Muscle layer of duodenum (tissue), 2 donors: Measurements from ENCODE around the gene POLD2.
"Not testable (repeated sequence)": the region's sequence is repeated elsewhere in the genome, so short reads cannot be mapped to it uniquely, and the experiment has no call there.

ENCODE experiments used
- H3K27ac ChIP-seq: one replicate; pipeline ENCODE4 v1.7.0; 2013; ENCODE audit warnings: mild to moderate bottlenecking, low read length
- H3K27me3 ChIP-seq: one replicate; pipeline ENCODE4 v1.7.0; 2013; ENCODE audit warnings: low read depth, mild to moderate bottlenecking, control low read depth, low read length
- H3K36me3 ChIP-seq, 2 donors: one replicate each; pipeline ENCODE4 v1.7.0; 2013; ENCODE audit warnings: low read length in 2 of 2, control low read depth in 1 of 2, mild to moderate bottlenecking in 1 of 2; ENCODE audit not compliant: insufficient read depth in 2 of 2, control insufficient read depth in 1 of 2
- H3K4me1 ChIP-seq, 2 donors: one replicate each; pipeline ENCODE4 v1.7.0; 2013; ENCODE audit warnings: low read length in 2 of 2, mild to moderate bottlenecking in 2 of 2, control low read depth in 1 of 2, moderate library complexity in 1 of 2; ENCODE audit not compliant: insufficient read depth in 2 of 2, control insufficient read depth in 1 of 2
- H3K4me3 ChIP-seq, 2 donors: one replicate each; pipeline ENCODE4 v1.7.0; 2013; ENCODE audit warnings: low read length in 2 of 2, low read depth in 1 of 2, mild to moderate bottlenecking in 1 of 2
- H3K9me3 ChIP-seq, 2 donors: one replicate each; pipeline ENCODE4 v1.7.0; 2013; ENCODE audit warnings: low read length in 2 of 2, control low read depth in 1 of 2, mild to moderate bottlenecking in 1 of 2; ENCODE audit not compliant: control insufficient read depth in 1 of 2
- donor health status: healthy.

POLD2 gene

DNA sequence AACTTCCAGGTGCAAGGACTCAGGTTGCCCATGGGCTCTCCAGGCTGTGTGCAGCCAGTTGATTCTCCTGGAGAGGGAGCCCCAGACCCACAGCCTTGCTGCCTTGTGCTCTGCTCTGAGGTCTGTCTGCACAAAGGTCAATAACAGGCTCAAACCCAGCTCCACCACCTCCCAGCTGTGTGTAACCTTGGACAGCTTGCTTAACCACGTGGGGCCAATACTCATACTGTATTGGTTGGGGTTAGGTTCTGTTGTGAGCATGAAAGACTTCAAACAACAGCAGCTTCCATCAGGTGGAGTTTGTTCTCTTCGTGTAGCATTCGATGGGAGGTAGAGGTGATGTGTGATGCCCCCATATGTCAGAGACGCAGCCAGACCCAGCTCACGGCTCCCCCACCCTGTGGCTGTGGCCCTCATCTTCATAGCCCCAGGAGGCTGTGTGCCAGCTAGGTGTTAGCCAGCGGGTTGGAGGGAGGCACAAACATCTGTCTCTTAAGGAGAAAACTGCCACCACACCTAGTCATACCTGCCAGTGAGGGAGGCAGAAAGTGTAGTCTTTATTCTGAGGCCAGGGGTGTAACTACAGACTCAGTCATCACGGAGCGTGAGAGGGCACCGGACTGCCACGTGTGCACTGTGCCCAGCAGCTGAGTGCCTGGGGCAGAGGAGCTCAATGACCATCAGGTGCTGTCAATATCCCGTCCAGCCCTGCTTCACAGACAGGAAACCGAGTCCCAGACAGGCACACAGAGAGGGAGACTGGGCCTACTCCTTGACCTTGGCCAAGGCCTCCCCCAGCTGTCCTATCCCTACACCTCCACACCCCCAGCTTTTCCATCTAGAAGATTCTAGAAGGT is 8.1 kb upstream of the POLD2 start:
- H3K36me3 ChIP-seq, result no peaks in the 10 kb centered on the region
- H3K4me3 ChIP-seq, result no peak overlapping the region
- no peaks in the 10 kb centered on the region for H3K4me1 ChIP-seq
- no peaks in the 10 kb centered on the region for H3K27me3 ChIP-seq
- peaks cover 0 to 4% of the 10 kb centered on the region in 2 donors for H3K9me3 ChIP-seq
- H3K27ac ChIP-seq, result no peak overlapping the region

DNA sequence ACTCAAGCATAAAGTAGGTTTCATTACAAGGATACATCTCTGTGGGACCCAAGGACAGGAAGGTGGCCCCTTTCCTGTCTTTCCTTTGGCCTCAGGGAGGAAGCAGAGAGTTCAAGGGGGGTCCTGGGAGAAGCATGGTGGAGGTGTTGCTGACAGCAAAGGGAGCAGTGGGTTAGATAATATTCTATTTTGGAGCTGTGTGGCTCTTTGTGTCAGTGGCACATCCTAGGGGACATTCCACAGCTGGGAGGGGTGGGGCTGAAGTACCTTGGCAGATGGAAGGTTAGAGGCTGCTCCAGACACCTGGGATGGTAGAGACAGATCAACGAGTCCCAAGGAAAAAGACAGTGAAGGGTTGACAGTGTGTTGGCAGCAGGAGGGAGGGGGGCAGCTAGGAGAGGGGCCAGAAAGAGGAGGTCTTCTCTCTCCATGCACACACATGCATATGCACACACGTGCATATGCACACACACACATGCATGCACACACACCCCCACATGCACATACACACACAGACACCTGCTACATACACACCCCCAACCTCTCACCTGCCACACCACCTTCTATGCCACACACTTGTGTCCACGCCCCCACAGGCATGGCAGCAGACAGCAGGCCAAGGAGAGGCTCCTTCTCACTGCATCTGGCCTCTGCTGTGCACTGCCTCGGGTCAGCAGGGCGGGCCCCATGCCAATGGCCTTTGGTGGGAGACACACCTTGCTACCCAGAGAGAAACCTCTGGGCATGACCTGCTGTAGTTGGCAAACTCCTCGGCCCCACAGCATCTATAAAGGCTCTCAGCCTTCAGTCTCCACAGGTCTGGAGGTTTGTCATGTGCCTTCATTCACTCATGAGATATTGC is 5.6 kb upstream of the POLD2 start:
- no peak overlapping the region for H3K4me3 ChIP-seq
- no peaks in the 10 kb centered on the region for H3K36me3 ChIP-seq
- H3K27me3 ChIP-seq, result no peaks in the 10 kb centered on the region
- H3K4me1 ChIP-seq, result peaks cover 0 to under 1% of the 10 kb centered on the region in 2 donors
- no peak overlapping the region for H3K27ac ChIP-seq
- peaks cover 0 to 4% of the 10 kb centered on the region in 2 donors for H3K9me3 ChIP-seq

DNA sequence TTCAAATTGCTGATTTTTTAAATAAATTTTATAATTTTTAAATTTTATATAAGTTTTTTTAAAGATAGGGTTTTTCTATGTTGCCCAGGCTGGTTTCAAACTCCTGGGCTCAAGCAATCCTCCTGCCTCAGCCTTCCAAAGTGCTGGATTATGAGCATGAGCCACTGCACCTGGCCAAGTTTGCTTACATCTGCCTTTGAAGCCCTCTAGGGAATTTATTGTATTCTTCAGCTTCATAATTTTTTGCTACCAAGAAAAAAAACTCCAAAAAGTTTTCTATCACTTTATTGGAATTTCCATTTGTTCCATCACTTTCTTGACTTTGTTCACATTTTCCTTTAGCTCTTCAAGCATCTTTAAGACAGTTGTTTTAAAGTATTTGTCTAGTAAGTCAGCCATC is 3.8 kb upstream of the POLD2 start:
- Histone ChIP-seq H3K4me1 (peaks cover 6 to 12% of the 10 kb centered on the region in 2 donors), H3K27ac (no peak overlapping the region), H3K27me3 (no peaks in the 10 kb centered on the region)

DNA sequence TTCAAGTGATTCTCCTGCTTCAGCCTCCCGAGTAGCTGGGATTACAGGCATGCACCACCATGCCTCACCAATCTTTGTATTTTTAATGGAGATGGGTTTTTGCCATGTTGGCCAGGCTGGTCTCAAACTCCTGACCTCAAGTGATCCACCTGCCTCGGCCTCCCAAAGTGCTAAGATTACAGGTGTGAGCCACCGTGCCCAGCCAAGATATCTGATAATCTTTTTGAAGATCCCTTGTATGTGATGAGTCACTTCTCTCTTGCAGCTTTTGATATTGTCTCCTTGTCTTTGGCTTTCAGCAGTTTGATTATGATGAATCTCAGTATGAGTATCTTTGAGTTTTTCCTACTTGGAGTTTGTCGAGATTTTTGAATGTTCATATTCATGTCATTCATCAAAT is 3.2 kb upstream of the POLD2 start:
- H3K27ac ChIP-seq, H3K27me3 ChIP-seq, H3K36me3 ChIP-seq, H3K4me3 ChIP-seq, H3K9me3 ChIP-seq: not testable (repeated sequence)
- H3K4me1 ChIP-seq, result peaks cover 6 to 18% of the 10 kb centered on the region in 2 donors

More for the DNA sequence above, 3.8 kb upstream of the POLD2 start:
- H3K36me3 ChIP-seq, result no peaks in the 10 kb centered on the region
- H3K9me3 ChIP-seq, result peaks cover 0 to 4% of the 10 kb centered on the region in 2 donors
- no peak overlapping the region for H3K4me3 ChIP-seq

DNA sequence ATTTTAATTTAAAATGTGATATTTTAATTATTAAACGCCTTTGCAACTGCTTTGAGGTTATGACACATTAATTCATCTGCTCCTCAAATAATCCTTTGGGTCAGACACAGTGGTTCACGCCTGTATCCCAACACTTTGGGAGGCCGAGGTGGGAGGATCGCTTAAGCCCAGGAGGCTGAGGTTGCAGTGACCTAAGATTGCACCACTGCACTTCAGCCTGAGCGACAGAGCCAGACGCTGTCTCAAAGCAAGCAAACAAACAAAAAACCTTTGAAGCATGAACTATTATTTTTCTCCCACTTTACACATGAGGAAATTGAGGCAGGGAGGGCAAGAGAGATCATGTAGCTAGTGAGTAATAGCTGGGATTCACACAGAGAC is 1.5 kb upstream of the POLD2 start:
- H3K9me3 ChIP-seq, result peaks cover 0 to 4% of the 10 kb centered on the region in 2 donors

DNA sequence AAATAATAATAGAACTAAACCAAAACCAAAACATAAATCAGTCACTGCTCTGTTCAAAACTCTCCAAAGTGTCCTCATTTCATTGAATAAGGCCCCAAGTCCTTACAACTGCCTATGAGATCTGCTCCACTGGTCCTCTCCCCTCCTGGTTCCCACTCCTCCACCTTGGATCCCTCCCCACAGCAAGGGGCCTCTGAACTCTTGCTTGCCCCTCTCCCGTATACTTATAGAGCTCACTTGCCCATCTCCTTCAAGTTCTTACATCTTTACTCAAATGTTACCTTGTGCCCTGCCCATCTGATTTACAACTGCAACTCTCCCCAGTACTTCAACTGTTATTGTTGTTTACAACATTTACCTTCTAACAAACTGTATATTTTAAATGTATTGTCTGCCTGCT is 819 bp downstream of the POLD2 start:
- Histone ChIP-seq H3K27me3 (no peaks in the 10 kb centered on the region), H3K36me3 (peaks cover 13 to 19% of the 10 kb centered on the region in 2 donors), H3K4me3 (peak overlapping the region; percentile 69 to 81), H3K27ac (peak overlapping the region; percentile 80), H3K9me3 (peaks cover 0 to 4% of the 10 kb centered on the region in 2 donors), H3K4me1 (peaks cover 6 to 18% of the 10 kb centered on the region in 2 donors)

More for the DNA sequence above, 1.5 kb upstream of the POLD2 start:
- Histone ChIP-seq H3K36me3 (peaks cover 5 to 11% of the 10 kb centered on the region in 2 donors), H3K4me1 (peaks cover 6 to 18% of the 10 kb centered on the region in 2 donors), H3K4me3 (no peak overlapping the region), H3K27ac (no peak overlapping the region), H3K27me3 (no peaks in the 10 kb centered on the region)

DNA sequence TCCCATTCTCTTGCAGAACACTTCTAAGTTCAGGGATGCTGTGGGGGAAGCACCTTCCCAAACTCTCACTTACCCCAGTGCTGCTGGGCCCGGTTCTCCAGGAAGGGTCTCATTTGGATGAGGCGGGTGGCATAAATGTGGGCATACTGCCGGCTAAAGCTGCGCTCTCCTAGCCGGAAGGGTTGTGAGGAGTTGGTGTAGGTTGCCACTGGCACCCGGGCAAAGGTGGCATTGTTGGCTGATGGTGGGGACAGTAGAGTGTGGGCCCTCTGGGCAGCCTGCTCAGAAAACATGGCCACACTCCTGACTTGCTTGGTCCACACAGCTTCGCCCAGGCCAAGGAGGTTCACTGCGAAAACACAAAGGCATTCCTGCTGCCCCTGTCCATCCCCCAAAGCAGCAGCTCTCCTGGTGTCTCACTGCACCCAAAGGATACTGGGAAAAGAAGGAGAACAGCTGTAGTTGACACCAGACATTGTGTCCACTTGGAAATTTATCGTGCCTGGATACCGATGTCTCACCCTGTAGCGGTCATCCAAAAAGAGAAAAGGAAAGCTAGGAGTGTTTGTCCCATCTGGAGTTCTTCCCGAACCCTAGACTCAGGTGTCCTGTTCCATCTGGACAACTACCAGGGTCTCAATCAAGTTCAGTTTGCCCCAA is 1.5 kb downstream of the POLD2 start:
- Histone ChIP-seq H3K27me3 (no peaks in the 10 kb centered on the region), H3K4me1 (peaks cover 6 to 18% of the 10 kb centered on the region in 2 donors), H3K36me3 (peaks cover 19 to 20% of the 10 kb centered on the region in 2 donors), H3K4me3 (no peak overlapping the region), H3K27ac (no peak overlapping the region), H3K9me3 (no peaks in the 10 kb centered on the region)

DNA sequence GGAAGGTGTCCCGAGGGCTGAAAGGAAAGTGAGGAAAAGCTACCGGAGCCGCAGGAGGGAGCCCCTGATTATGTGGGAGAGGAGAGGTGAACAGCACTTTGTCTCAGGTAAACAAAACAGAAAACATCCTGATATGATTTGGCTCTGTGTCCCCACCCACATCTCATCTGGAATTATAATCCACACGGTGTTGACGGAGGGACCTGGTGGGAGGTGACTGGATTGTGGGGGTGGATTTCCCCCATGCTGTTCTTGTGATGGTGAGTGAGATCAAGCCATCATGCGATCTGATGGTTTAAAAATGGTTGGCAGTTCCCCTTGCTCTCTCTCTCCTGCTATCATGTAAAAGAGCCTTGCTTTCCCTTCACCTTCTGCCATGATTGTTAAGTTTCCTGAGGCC is 3.0 kb downstream of the POLD2 start:
- peaks cover 21 to 34% of the 10 kb centered on the region in 2 donors for H3K36me3 ChIP-seq
- no peak overlapping the region for H3K4me3 ChIP-seq
- peaks cover 6 to 18% of the 10 kb centered on the region in 2 donors for H3K4me1 ChIP-seq
- no peak overlapping the region for H3K27ac ChIP-seq
- no peaks in the 10 kb centered on the region for H3K9me3 ChIP-seq
- H3K27me3 ChIP-seq, result no peaks in the 10 kb centered on the region

DNA sequence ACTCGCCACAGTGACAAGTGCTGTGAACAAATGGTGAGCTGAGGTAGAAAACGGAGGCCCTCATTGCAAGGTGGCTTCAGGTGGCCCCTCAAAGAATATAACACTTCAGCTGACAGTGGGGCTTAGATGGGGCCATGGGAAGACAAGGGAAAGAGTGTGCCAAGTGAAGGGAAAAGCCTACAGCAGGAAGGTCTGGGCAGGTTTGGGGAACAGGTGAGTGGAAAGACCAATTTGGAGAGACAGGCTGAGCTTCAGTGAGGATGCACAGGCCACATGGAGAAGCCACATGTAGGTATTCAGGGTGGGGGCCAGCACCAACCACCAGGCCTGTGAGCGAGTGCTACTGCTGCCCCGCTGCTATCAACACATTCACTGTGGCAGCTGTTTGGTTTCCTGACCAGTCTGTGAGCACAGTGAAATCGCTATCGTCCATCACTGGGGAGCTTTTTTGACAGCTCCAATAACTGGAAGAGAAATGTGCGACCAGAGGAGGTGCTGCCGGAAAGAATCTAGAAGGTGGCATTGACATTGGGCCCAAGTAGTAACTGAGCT is 3.4 kb downstream of the POLD2 start:
- no peak overlapping the region for H3K27ac ChIP-seq
- peaks cover 6 to 18% of the 10 kb centered on the region in 2 donors for H3K4me1 ChIP-seq
- no peaks in the 10 kb centered on the region for H3K9me3 ChIP-seq
- no peak overlapping the region for H3K4me3 ChIP-seq
- peaks cover 26 to 39% of the 10 kb centered on the region in 2 donors for H3K36me3 ChIP-seq
- H3K27me3 ChIP-seq, result no peaks in the 10 kb centered on the region

DNA sequence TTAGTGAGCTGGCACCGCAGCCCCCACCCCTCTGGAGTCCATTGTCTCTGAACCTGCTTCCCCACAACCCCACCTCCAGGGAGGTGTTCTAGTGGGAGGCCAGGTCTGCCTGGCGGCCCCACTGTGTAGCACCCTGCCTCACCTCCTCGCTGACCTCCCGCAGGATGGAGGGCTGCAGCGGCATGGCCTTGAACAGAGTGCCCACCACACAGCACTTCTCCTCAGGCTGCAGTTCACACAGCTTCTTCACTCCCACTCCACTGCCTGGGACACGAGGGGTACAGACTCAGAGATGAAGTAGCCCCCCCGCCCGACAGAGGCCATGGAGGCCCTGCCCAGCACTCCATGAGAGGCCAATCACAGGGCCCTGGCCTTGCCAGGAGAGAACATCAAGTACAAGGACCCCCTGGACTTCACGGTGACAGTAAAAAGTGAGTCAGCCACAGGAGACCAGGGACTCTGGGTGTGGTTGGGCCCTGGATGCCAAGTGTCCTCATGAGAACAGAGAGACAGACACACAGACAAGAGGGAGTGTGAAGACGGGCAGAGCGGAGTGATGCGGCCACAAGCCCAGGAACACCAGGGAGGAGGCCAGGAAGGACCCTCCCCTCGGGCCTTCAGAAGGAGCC is 5.4 kb downstream of the POLD2 start:
- Histone ChIP-seq H3K9me3 (no peaks in the 10 kb centered on the region), H3K4me1 (peaks cover 6 to 13% of the 10 kb centered on the region in 2 donors), H3K27ac (no peak overlapping the region), H3K27me3 (no peaks in the 10 kb centered on the region), H3K4me3 (no peak overlapping the region), H3K36me3 (peaks cover 27 to 53% of the 10 kb centered on the region in 2 donors)
